ENCODE results near the gene RNF167. TPM values are rescaled to one million over a fixed set of nuclear protein-coding genes. Genes with fewer than 3 reads are reported as not detected.

Gene RNF167
- total and polyA plus RNA-seq, 2 donors (not counting 3 experiments of a cell fraction or from before 2014, with no cell fraction given) = 60.2 to 87.6 TPM

- H3K9ac ChIP-seq (replicated peaks; ENCODE audit: extremely low read depth, insufficient read depth, low read length) = no peak overlapping the region
- FAIRE-seq (no peak), DNase-seq (ENCODE audit: low read depth, low spot score) (no peak)
- no peaks in the 10 kb centered on the region for H3K27me3 ChIP-seq (ENCODE audit: control insufficient read depth in 2 of 2, insufficient read depth in 2 of 2, low read length in 2 of 2)
- no peaks in the 10 kb centered on the region for H4K20me1 ChIP-seq (replicated peaks; ENCODE audit: control insufficient read depth, extremely low read depth, insufficient read depth, low read length)
- dilution Hi-C loops (cut with MboI; ENCODE audit: extremely low pct_ligation_motif_present, low sequenced_read_pairs) (no loop called here), intact Hi-C loops (cut with micrococcal nuclease) (no loop called here)
- ChIA-PET CTCF (interaction anchor here (0.8 to 4.5 kb wide), 3 partner anchors 11 to 60 kb away, joined by 4 to 40 read pairs (median 5); partner anchors contain the start of gene CAMTA2), POLR2A (interaction anchor here (1.2 kb wide), 1 partner anchor 61 kb away, joined by 3 read pairs; no protein-coding TSS in a partner anchor)
- H3K79me2 ChIP-seq (ENCODE audit: control insufficient read depth, insufficient read depth, low read length) = peaks cover 9% of the 10 kb centered on the region
- BruUV-seq (replicated peaks) = no TSS peak
- TF ChIP-seq POLR2A (IDR thresholded peaks at IDR 0.05; ENCODE audit: low read depth, low read length) (no peak), JUN (IDR thresholded peaks at IDR 0.05; ENCODE audit: borderline replicate concordance, insufficient read depth, insufficient read length, low read depth) (no peak)
- peaks cover 24% of the 10 kb centered on the region for H3K4me1 ChIP-seq (ENCODE audit: control insufficient read depth, extremely low read depth, insufficient read depth, low read length)
- H3K4me3 ChIP-seq (replicated peaks in 1 of 3; ENCODE audit: insufficient read depth in 1 of 3, low read depth in 1 of 3, low read length in 3 of 3) = no peak overlapping the region
- peaks cover 11 to 36% of the 10 kb centered on the region in 2 experiments for H3K36me3 ChIP-seq (ENCODE audit: control insufficient read depth in 2 of 2, extremely low read depth in 1 of 2, insufficient read depth in 2 of 2, low read length in 2 of 2)
- H3K9me3 ChIP-seq (replicated peaks; ENCODE audit: control insufficient read depth, insufficient read depth, low read length) = no peaks in the 10 kb centered on the region
- no peaks in the 10 kb centered on the region for H3K9me1 ChIP-seq (replicated peaks; ENCODE audit: control insufficient read depth, extremely low read depth, insufficient read depth, low read length)
- no peak overlapping the region for H3K27ac ChIP-seq (ENCODE audit: insufficient read depth, low read depth, low read length)
- H3K4me2 ChIP-seq (ENCODE audit: insufficient read depth, low read length) = peak overlapping the region; percentile 29
- H2AFZ ChIP-seq (ENCODE audit: low read depth, low read length) = no peak overlapping the region
These were observed 29.6 kb downstream of the RNF167 start for GRCh38 chr17:4969551-4970173.

DNA sequence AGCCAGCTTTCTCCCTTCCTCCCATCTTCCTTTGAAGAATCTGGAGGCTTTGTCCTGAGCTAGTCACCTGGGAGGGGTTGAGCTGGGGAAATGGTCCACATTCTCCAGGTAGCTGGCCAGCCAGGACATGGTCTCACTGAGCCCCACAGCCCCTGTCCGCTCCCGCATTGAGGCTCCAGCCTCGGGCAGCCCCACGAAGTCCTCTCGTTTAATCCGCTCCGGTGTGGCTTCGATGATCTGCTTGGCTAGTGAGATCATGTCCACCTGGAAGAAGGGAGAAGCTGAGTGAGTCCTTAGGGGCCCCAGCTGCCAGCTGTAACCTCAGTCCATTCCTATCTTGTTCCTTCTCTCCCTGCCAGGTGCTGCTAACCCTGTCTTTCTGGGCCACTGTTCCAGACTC is 30.2 kb downstream of the RNF167 start:
- Histone ChIP-seq H3K9me1 (replicated peaks; ENCODE audit: control insufficient read depth, extremely low read depth, insufficient read depth, low read length) (no peaks in the 10 kb centered on the region), H3K9me3 (replicated peaks; ENCODE audit: control insufficient read depth, insufficient read depth, low read length) (no peaks in the 10 kb centered on the region), H3K79me2 (ENCODE audit: control insufficient read depth, insufficient read depth, low read length) (peaks cover 7% of the 10 kb centered on the region), H3K4me3 (replicated peaks in 1 of 3; ENCODE audit: insufficient read depth in 1 of 3, low read depth in 1 of 3, low read length in 3 of 3) (no peak overlapping the region), H2AFZ (ENCODE audit: low read depth, low read length) (no peak overlapping the region), H3K4me2 (ENCODE audit: insufficient read depth, low read length) (no peak overlapping the region), H4K20me1 (replicated peaks; ENCODE audit: control insufficient read depth, extremely low read depth, insufficient read depth, low read length) (no peaks in the 10 kb centered on the region), H3K27ac (ENCODE audit: insufficient read depth, low read depth, low read length) (no peak overlapping the region), H3K9ac (replicated peaks; ENCODE audit: extremely low read depth, insufficient read depth, low read length) (no peak overlapping the region), H3K36me3 (ENCODE audit: control insufficient read depth in 2 of 2, extremely low read depth in 1 of 2, insufficient read depth in 2 of 2, low read length in 2 of 2) (peaks cover 10 to 36% of the 10 kb centered on the region in 2 experiments), H3K27me3 (ENCODE audit: control insufficient read depth in 2 of 2, insufficient read depth in 2 of 2, low read length in 2 of 2) (no peaks in the 10 kb centered on the region), H3K4me1 (ENCODE audit: control insufficient read depth, extremely low read depth, insufficient read depth, low read length) (peaks cover 24% of the 10 kb centered on the region)
- ChIA-PET CTCF (interaction anchor here (0.7 to 1.8 kb wide), 3 partner anchors 11 to 61 kb away, joined by 3 to 5 read pairs (median 4); no protein-coding TSS in a partner anchor), POLR2A (interaction anchor here (1.2 kb wide), 1 partner anchor 61 kb away, joined by 3 read pairs; no protein-coding TSS in a partner anchor)
- intact Hi-C loops (cut with micrococcal nuclease) (no loop called here), dilution Hi-C loops (cut with MboI; ENCODE audit: extremely low pct_ligation_motif_present, low sequenced_read_pairs) (no loop called here)
- no TSS peak for BruUV-seq (replicated peaks)
- TF ChIP-seq POLR2A (IDR thresholded peaks at IDR 0.05; ENCODE audit: low read depth, low read length) (no peak), JUN (IDR thresholded peaks at IDR 0.05; ENCODE audit: borderline replicate concordance, insufficient read depth, insufficient read length, low read depth) (no peak), POLR2AphosphoS5 (IDR thresholded peaks at IDR 0.05; ENCODE audit: insufficient read depth, low read depth, low read length) (no peak), FOS (IDR thresholded peaks at IDR 0.05; ENCODE audit: borderline replicate concordance, insufficient read depth, low read length) (no peak), EZH2 (IDR thresholded peaks at IDR 0.05; ENCODE audit: borderline replicate concordance, low read depth, low read length, severe bottlenecking) (no peak), MAX (IDR thresholded peaks at IDR 0.05; ENCODE audit: insufficient read depth, insufficient read length) (no peak), MYC (IDR thresholded peaks at IDR 0.05; ENCODE audit: low read depth, low read length) (no peak), GATA2 (IDR thresholded peaks at IDR 0.05; ENCODE audit: insufficient read depth, insufficient read length, low read depth, low read length) (no peak)
- TF ChIP-seq, protein P1, sequence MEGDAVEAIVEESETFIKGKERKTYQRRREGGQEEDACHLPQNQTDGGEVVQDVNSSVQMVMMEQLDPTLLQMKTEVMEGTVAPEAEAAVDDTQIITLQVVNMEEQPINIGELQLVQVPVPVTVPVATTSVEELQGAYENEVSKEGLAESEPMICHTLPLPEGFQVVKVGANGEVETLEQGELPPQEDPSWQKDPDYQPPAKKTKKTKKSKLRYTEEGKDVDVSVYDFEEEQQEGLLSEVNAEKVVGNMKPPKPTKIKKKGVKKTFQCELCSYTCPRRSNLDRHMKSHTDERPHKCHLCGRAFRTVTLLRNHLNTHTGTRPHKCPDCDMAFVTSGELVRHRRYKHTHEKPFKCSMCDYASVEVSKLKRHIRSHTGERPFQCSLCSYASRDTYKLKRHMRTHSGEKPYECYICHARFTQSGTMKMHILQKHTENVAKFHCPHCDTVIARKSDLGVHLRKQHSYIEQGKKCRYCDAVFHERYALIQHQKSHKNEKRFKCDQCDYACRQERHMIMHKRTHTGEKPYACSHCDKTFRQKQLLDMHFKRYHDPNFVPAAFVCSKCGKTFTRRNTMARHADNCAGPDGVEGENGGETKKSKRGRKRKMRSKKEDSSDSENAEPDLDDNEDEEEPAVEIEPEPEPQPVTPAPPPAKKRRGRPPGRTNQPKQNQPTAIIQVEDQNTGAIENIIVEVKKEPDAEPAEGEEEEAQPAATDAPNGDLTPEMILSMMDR (IDR thresholded peaks at IDR 0.05; ENCODE audit: extremely low read depth in 1 of 2, insufficient read depth in 1 of 2, low read depth in 1 of 2, low read length in 2 of 2) = no peak
- no peak for FAIRE-seq
- no peak for DNase-seq (ENCODE audit: low read depth, low spot score)

Measured in endothelial cell of umbilical vein (primary cell).